Measurements from ENCODE around the gene HDAC5.
"Not testable (repeated sequence)": the region's sequence is repeated elsewhere in the genome, so short reads cannot be mapped to it uniquely, and the experiment has no call there.

Gene HDAC5

GRCh38 chr17:44132275-44132821, 8.9 kb upstream of the HDAC5 start:
- DNase-seq, result no peak

- DNase-seq, result not testable (repeated sequence)
Measured at GRCh38 chr17:44131372-44131771, 7.9 kb upstream of the HDAC5 start.

- DNase-seq, result no peak
Measured at GRCh38 chr17:44130693-44131349, 7.4 kb upstream of the HDAC5 start.

- DNase-seq, result no peak
Measured at GRCh38 chr17:44128383-44128782, 4.9 kb upstream of the HDAC5 start.

- no peak for DNase-seq
Measured at GRCh38 chr17:44124118-44124438, 637 bp upstream of the HDAC5 start.

GRCh38 chr17:44122816-44123355, 555 bp downstream of the HDAC5 start:
- no peak for DNase-seq

GRCh38 chr17:44121997-44122815, 1.2 kb downstream of the HDAC5 start:
- no peak for DNase-seq

GRCh38 chr17:44120851-44121605, 2.4 kb downstream of the HDAC5 start:
- no peak for DNase-seq

- not testable (repeated sequence) for DNase-seq
Measured at GRCh38 chr17:44120281-44120680, 3.2 kb downstream of the HDAC5 start.

- DNase-seq, result no peak
Measured at GRCh38 chr17:44119798-44120197, 3.6 kb downstream of the HDAC5 start.

- no peak for DNase-seq
Measured at GRCh38 chr17:44119062-44119461, 4.4 kb downstream of the HDAC5 start.

- no peak for DNase-seq
Measured at GRCh38 chr17:44118427-44119050, 4.9 kb downstream of the HDAC5 start.

GRCh38 chr17:44117351-44117750, 6.1 kb downstream of the HDAC5 start:
- no peak for DNase-seq

- no peak for DNase-seq
Measured at GRCh38 chr17:44115585-44116415, 7.6 kb downstream of the HDAC5 start.

GRCh38 chr17:44113868-44114840, 9.3 kb downstream of the HDAC5 start:
- DNase-seq, result no peak

- DNase-seq, result no peak
Measured at GRCh38 chr17:44113382-44113781, 10.1 kb downstream of the HDAC5 start.

- no peak for DNase-seq
Measured at GRCh38 chr17:44112284-44113280, 10.9 kb downstream of the HDAC5 start.

GRCh38 chr17:44111777-44112176, 11.7 kb downstream of the HDAC5 start:
- DNase-seq, result no peak

Data from cortex of kidney (tissue), 1 donor.